Kidney (tissue), 14 donors: ENCODE measurements around the gene ARHGEF10L. TPM values are rescaled to one million over a fixed set of nuclear protein-coding genes. Genes with fewer than 3 reads are reported as not detected.

Source experiments
- DNase-seq, 5 donors: peaks; one replicate each; pipeline ENCODE4 v3.0.0-alpha.2; 2013 to 2020
- FAIRE-seq: peaks from 2 replicates; lab custom pipeline; 2012; peaks lifted over from hg19 to GRCh38; lab: Jason Lieb, UNC
- H3K27ac ChIP-seq, 2 donors: one replicate each; pipeline ENCODE4 v1.7.0; 2013; ENCODE audit warnings: low read depth in 2 of 2, low read length in 2 of 2, inconsistent platforms in 1 of 2
- H3K27me3 ChIP-seq: one replicate; pipeline ENCODE4 v1.7.1; 2013; ENCODE audit warnings: low read length, inconsistent platforms; ENCODE audit not compliant: control insufficient read depth, insufficient read depth
- H3K36me3 ChIP-seq, 3 donors: one replicate each; pipeline versions ENCODE4 v1.7.0 to v1.7.1; 2013; ENCODE audit warnings: low read length in 3 of 3, control low read depth in 1 of 3, inconsistent platforms in 1 of 3; ENCODE audit not compliant: insufficient read depth in 3 of 3, control insufficient read depth in 2 of 3
- H3K4me1 ChIP-seq, 3 donors: one replicate each; pipeline versions ENCODE4 v1.7.0 to v1.7.1; 2013; ENCODE audit warnings: low read length in 3 of 3, inconsistent platforms in 1 of 3, low read depth in 1 of 3; ENCODE audit not compliant: control insufficient read depth in 2 of 3, insufficient read depth in 2 of 3
- H3K4me3 ChIP-seq, 3 donors: one replicate each; pipeline versions ENCODE4 v1.7.0 to v1.8.1; 2013; ENCODE audit warnings: low read length in 3 of 3, control low read depth in 1 of 3, inconsistent platforms in 1 of 3
- H3K9ac ChIP-seq, 3 donors: one replicate each; pipeline versions ENCODE4 v1.7.0 to v1.7.1; 2013; ENCODE audit warnings: low read length in 3 of 3, control low read depth in 1 of 3, inconsistent platforms in 1 of 3
- H3K9me3 ChIP-seq, 3 donors: one replicate each; pipeline versions ENCODE4 v1.7.0 to v1.7.1; 2013; ENCODE audit warnings: low read length in 3 of 3, control low read depth in 1 of 3, inconsistent platforms in 1 of 3; ENCODE audit not compliant: control insufficient read depth in 2 of 3, insufficient read depth in 1 of 3
- intact Hi-C: fragments of 100-400 bp; cut with DNase I; formaldehyde crosslinking; loops from one replicate; pipeline ENCODE4 v1.11.1; 2022
- polyA plus RNA-seq: library from polyadenylated mRNA; stranded (reverse); fragments of 350-450 nt; fragmentation: Illumina TruSeq; extraction: RNeasy Lipid Tissue Mini Kit (QIAGEN cat#74804); gene quantifications from one replicate; pipeline ENCODE4 v1.2.3, GENCODE V29; 2014; ENCODE audit warnings: low read depth, low replicate concordance; ENCODE audit not compliant: insufficient read depth
- total RNA-seq: library from RNA; stranded (reverse); fragmentation: NEBNext Ultra II Directional; extraction: Animal tissue kit (Norgen Biotek cat#: 25700); gene quantifications from one replicate; pipeline ENCODE4 v1.2.1, GENCODE V29; 2021
- TF ChIP-seq, protein P1 (sequence below): IDR thresholded peaks from 3 replicates; pipeline ENCODE4 v1.5.1; 2012; ENCODE audit warnings: mild to moderate bottlenecking, moderate library complexity, borderline replicate concordance; ENCODE audit not compliant: insufficient read depth; ENCODE audit errors: extremely low read depth
- donor health status: control.
- donor health status: control.
- donor health status: control.
- donor health status: control.
- donor health status: control.
- donor health status: DM: yes; HTN: yes; CAD: no.
- donor health status: Normal renal cell carcinoma (clear cell type).

ARHGEF10L gene
- total and polyA plus RNA-seq, 2 donors from 2014 or later, result 40.8 to 91.9 TPM

DNA sequence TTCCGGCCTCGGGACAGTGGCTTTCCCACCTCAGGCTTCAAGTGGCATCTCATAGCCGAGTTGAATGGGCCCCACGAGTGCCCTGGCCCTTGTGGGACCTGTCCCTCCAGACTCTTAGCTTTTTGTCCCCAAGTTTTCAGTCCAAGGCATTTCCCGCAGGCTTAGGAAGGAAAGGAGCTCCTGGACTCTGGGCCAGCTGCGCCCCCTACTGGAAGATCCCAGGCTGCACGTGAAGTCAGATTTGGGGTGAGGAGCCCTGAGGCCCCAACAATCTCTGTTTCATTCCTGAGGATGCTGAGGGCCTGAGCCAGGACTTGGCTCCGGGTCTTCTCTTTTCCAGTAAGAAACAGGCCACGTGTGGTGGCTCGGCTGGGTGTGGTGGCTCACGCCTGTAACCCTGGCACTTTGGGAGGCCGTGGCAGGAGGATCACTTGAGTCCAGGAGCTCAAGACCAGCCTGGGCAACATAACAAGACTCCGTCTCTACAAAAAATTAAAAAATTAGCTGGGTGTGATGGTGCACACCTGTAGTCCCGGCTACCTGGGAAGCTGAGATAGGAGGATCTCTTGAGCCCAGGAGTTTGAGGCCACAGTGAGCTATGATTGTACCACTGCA lies 67.4 kb downstream of the ARHGEF10L start:
- intact Hi-C loops, result no loop called here
- H3K9ac ChIP-seq, result no peak overlapping the region
- DNase-seq (peak in 4 of 5 donors; percentile 77 to 88 (median 80)), FAIRE-seq (no peak)
- no peak overlapping the region for H3K4me3 ChIP-seq
- H3K4me1 ChIP-seq, result peaks cover 0 to 9% (median 8%) of the 10 kb centered on the region in 3 donors
- H3K9me3 ChIP-seq, result no peaks in the 10 kb centered on the region
- H3K36me3 ChIP-seq, result peaks cover 0 to 28% (median 7%) of the 10 kb centered on the region in 3 donors
- H3K27ac ChIP-seq, result no peak overlapping the region
- no peaks in the 10 kb centered on the region for H3K27me3 ChIP-seq
- TF ChIP-seq, protein P1, sequence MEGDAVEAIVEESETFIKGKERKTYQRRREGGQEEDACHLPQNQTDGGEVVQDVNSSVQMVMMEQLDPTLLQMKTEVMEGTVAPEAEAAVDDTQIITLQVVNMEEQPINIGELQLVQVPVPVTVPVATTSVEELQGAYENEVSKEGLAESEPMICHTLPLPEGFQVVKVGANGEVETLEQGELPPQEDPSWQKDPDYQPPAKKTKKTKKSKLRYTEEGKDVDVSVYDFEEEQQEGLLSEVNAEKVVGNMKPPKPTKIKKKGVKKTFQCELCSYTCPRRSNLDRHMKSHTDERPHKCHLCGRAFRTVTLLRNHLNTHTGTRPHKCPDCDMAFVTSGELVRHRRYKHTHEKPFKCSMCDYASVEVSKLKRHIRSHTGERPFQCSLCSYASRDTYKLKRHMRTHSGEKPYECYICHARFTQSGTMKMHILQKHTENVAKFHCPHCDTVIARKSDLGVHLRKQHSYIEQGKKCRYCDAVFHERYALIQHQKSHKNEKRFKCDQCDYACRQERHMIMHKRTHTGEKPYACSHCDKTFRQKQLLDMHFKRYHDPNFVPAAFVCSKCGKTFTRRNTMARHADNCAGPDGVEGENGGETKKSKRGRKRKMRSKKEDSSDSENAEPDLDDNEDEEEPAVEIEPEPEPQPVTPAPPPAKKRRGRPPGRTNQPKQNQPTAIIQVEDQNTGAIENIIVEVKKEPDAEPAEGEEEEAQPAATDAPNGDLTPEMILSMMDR, result peak; percentile 82

DNA sequence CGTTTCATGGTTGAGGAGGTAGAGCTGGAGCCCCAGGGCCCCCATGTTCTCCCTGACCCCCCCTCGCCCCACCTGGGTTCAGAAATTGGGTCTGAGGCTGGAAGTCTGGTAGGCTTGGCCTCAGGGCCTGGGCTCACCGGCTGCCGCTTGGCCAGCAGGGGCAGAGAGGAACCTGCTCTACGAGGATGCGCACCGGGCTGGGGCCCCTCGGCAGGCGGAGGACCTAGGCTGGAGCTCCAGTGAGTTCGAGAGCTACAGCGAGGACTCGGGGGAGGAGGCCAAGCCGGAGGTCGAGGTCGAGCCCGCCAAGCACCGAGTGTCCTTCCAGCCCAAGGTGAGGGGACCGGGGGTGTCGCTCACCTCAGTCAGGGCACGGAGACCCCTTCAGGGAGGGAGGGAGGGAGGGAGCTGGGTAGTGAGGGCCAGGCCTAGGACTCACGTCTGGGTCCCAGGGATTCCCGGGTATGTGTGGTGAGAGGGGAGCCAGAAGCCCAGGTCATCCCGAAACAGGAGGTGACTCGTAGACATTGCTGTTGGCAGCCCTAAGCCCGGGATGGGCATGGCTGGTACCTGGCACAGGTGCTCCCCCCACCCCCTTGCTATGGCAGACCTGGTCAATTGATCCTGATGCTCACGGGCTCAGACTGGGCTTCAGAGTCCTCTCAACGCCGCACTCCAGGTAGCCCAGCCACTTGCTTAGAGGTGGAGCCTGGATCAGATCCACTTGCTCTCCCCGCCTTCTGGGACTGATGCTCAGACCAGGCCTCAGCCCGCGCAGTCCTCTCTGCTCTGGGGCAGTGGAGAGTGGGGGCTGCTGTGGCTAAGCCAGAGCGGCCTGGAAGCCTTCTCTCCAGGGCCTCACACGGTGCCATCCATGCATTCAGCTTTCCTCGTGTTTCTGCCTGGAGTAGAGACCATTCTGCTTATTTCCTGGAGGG lies 68.4 kb downstream of the ARHGEF10L start:
- no peak for FAIRE-seq
- Histone ChIP-seq H3K36me3 (peaks cover 0 to 35% (median 7%) of the 10 kb centered on the region in 3 donors), H3K27ac (no peak overlapping the region), H3K27me3 (no peaks in the 10 kb centered on the region), H3K4me1 (peaks cover 0 to 9% (median 8%) of the 10 kb centered on the region in 3 donors), H3K9ac (no peak overlapping the region), H3K9me3 (no peaks in the 10 kb centered on the region), H3K4me3 (no peak overlapping the region)
- intact Hi-C loops, result no loop called here
- no peak for DNase-seq
- TF ChIP-seq, protein P1, result no peak

DNA sequence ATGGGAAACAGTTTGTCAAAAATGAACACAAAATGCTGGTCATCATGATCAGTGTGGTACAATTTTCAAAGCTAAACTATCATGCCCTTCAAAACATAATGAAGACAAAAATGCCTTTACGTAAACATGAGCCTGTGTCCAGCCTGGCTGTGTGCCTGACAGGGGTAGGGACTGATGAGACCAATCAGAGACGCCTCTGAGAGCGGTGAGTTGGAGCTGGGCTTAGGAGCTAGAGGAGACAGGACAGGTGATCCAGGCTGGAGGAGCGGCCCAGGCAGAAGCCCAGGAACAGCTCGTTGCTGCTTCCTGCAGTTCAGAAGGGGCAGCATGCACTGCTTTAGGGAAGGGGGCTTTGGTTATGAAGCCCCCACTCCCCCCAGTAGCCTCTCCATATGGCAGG lies 70.0 kb downstream of the ARHGEF10L start:
- no peak for FAIRE-seq
- Histone ChIP-seq H3K27ac (no peak overlapping the region), H3K36me3 (peaks cover 3 to 32% (median 10%) of the 10 kb centered on the region in 3 donors), H3K4me3 (no peak overlapping the region), H3K9me3 (no peaks in the 10 kb centered on the region), H3K27me3 (no peaks in the 10 kb centered on the region), H3K4me1 (peaks cover 0 to 9% (median 8%) of the 10 kb centered on the region in 3 donors), H3K9ac (no peak overlapping the region)
- intact Hi-C loops, result no loop called here
- no peak for DNase-seq
- TF ChIP-seq, protein P1, result no peak
